Spleen (tissue), 11 donors: ENCODE data around the gene RSPRY1. TPM values are rescaled to one million over a fixed set of nuclear protein-coding genes. Genes with fewer than 3 reads are reported as not detected.
"Not testable (repeated sequence)": the region's sequence is repeated elsewhere in the genome, so short reads cannot be mapped to it uniquely, and the experiment has no call there.

Source experiments
- DNase-seq: peaks from one replicate; pipeline ENCODE4 v3.0.0-alpha.2; 2020
- H3K27ac ChIP-seq, 8 donors: fragments of 200-600 bp; sonication (generic) in 7 of 8; 1 replicate in 4 of 8; 2 replicates in 4 of 8; pipeline versions ENCODE4 v1.5.0 to v1.8.0; 2016 to 2021; ENCODE audit warnings: inconsistent platforms in 4 of 8, mild to moderate bottlenecking in 4 of 8, moderate library complexity in 1 of 8
- H3K27me3 ChIP-seq, 7 donors: fragments of 200-600 bp; sonication (generic) in 6 of 7; replicated peaks in 1 of 7; 1 replicate in 4 of 7; 2 replicates in 3 of 7; pipeline versions ENCODE4 v1.5.0 to v1.8.0; 2016 to 2021; ENCODE audit warnings: inconsistent platforms in 3 of 7, mild to moderate bottlenecking in 1 of 7
- H3K36me3 ChIP-seq, 6 donors: fragments of 200-600 bp; sonication (generic) in 5 of 6; 1 replicate in 4 of 6; 2 replicates in 2 of 6; pipeline versions ENCODE4 v1.5.0 to v1.8.0; 2016 to 2021; ENCODE audit warnings: inconsistent platforms in 2 of 6
- H3K4me1 ChIP-seq, 6 donors: fragments of 200-600 bp; sonication (generic) in 5 of 6; 1 replicate in 3 of 6; 2 replicates in 3 of 6; pipeline versions ENCODE4 v1.5.0 to v1.8.0; 2016 to 2021; ENCODE audit warnings: inconsistent platforms in 3 of 6
- H3K4me3 ChIP-seq, 8 donors: fragments of 200-600 bp; sonication (generic) in 7 of 8; 1 replicate in 4 of 8; 2 replicates in 4 of 8; pipeline versions ENCODE4 v1.5.0 to v1.8.0; 2016 to 2021; ENCODE audit warnings: inconsistent platforms in 4 of 8, mild to moderate bottlenecking in 4 of 8, moderate library complexity in 2 of 8
- H3K9me3 ChIP-seq, 8 donors: fragments of 200-600 bp; sonication (generic) in 7 of 8; 1 replicate in 4 of 8; 2 replicates in 4 of 8; pipeline versions ENCODE4 v1.5.0 to v1.8.0; 2016 to 2021; ENCODE audit warnings: inconsistent platforms in 4 of 8
- CTCF ChIP-seq, 11 experiments: fragments of 200-600 bp in 7 of 11; fragments of 450-650 bp in 4 of 11; sonication (generic) in 4 of 11; IDR thresholded peaks in 8 of 11; conservative IDR thresholded peaks in 3 of 11; 1 replicate in 7 of 11; 2 replicates in 4 of 11; pipeline versions ENCODE4 v1.4.0 to v1.8.0; 2016 to 2021; ENCODE audit warnings: antibody characterized with exemption in 11 of 11, inconsistent platforms in 4 of 11, mild to moderate bottlenecking in 1 of 11
- POLR2A ChIP-seq, 3 donors: fragments of 450-650 bp; IDR thresholded peaks; one replicate each; pipeline ENCODE4 v1.5.1; 2017; ENCODE audit warnings: antibody characterized with exemption in 3 of 3, mild to moderate bottlenecking in 1 of 3
- POLR2AphosphoS5 ChIP-seq, 3 donors: sonication (generic); formaldehyde crosslinking; IDR thresholded peaks; one replicate each; pipeline ENCODE4 v1.5.1; 2017; ENCODE audit warnings: antibody characterized with exemption in 3 of 3
- WGBS, 5 donors: extraction: QIAGEN DNeasy Blood & Tissue Kit in 3 of 5; methylation state at CpG; one replicate each; pipeline versions ENCODE4 v1.1.5 to v1.1.7; 2013 to 2018; 5-methylcytosine and 5-hydroxymethylcytosine counted together
- intact Hi-C: fragments of 100-400 bp; cut with DNase I; formaldehyde crosslinking; loops from one replicate; pipeline ENCODE4 v1.15.0; 2023; ENCODE audit warnings: low total_unique reads
- polyA plus RNA-seq, 3 donors: library from polyadenylated mRNA; stranded (reverse); fragments of 200-250 nt; gene quantifications; one replicate each; pipeline ENCODE4 v1.2.1, GENCODE V29; 2013
- total RNA-seq, 7 donors: library from RNA; depleted of rRNA in 3 of 7; stranded (reverse); fragments of >200 nt in 3 of 7; fragmentation: NEBNext Ultra II Directional in 4 of 7; extraction: Animal tissue kit (Norgen Biotek cat#: 25700) in 4 of 7; gene quantifications; one replicate each; pipeline versions ENCODE4 v1.1.0 to v1.2.1, GENCODE V29; 2016 to 2021
- donor health status: healthy with polysubstance abuse.
- donor health status: DM: no; HTN: no; CAD: no; lungs with moderate emphysema.
- donor health status: DM: no; HTN: no; CAD: no.
- donor health status: Bipolar disorder and iron deficiency.
- donor health status: healthy.
- donor health status: DM: no; HTN: no; CAD: no.
- donor health status: DM: yes; HTN: yes; CAD: no.

The RSPRY1 gene
- total and polyA plus RNA-seq, 10 donors, result 7.3 to 38.8 (median 29.4) TPM

DNA sequence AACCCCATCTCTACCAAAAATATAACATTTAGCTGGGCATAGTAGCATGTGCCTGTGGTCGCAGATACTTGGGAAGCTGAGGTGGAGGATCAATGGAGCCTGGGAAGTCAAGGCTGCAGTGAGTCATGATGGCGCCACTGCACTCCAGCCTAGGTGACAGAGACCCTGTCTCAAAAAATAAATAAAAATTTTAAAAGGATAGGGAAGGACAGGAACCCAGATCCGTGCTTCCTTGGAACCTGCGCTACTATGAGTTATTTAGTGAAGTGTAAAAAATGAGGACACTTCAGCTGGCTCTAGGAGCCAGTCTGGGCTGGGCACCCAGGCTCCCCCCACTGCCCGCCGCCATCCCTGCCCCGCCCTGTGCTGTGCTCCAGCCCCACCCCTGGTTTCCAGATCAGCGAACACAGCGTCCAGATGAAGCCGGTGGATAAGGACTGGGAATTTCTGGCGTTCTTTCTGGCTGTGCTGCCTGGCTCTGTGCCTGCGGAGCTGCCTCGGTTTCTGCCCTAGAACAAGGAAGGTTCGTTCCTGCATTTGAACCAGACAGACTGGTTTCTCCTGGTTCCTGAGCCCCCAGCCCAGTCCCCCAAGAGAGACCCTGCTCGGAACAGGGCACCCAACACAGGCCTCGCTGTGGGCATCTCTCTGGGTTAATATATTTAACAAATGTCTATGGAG lies 79.9 kb downstream of the RSPRY1 start:
- Histone ChIP-seq H3K4me1 (peaks cover 0 to 52% (median 16%) of the 10 kb centered on the region in 6 donors), H3K27ac (peak overlapping the region in 5 of 8 donors; percentile 31 to 65 (median 56)), H3K4me3 (no peak overlapping the region), H3K9me3 (no peaks in the 10 kb centered on the region), H3K36me3 (no peaks in the 10 kb centered on the region), H3K27me3 (no peaks in the 10 kb centered on the region)
- peak; percentile 74 for DNase-seq
- intact Hi-C loops, result no loop called here
- WGBS, 5 donors, result 73 to 85% (median 77%) methylated on average over 15 to 16 of the region's 16 CpGs
- TF ChIP-seq POLR2AphosphoS5 (IDR thresholded peaks at IDR 0.05), result peak in 2 of 3 donors; percentile 55 to 65
- TF ChIP-seq POLR2A (IDR thresholded peaks at IDR 0.05), result no peak

GRCh38 chr16:57266531-57267260 lies 80.6 kb downstream of the RSPRY1 start:
- H3K9me3 ChIP-seq, result no peaks in the 10 kb centered on the region
- intact Hi-C loops, result no loop called here
- H3K27ac ChIP-seq, result peak overlapping the region in 5 of 8 donors; percentile 31 to 65 (median 56)
- no peak for DNase-seq
- peaks cover 0 to 56% (median 16%) of the 10 kb centered on the region in 6 donors for H3K4me1 ChIP-seq
- TF ChIP-seq CTCF (IDR thresholded peaks at IDR 0.05 in 8 of 11, conservative IDR thresholded peaks at IDR 0.05 in 3 of 11) (no peak), POLR2A (IDR thresholded peaks at IDR 0.05) (no peak), POLR2AphosphoS5 (IDR thresholded peaks at IDR 0.05) (no peak)
- no peak overlapping the region for H3K4me3 ChIP-seq
- H3K27me3 ChIP-seq, result no peaks in the 10 kb centered on the region
- H3K36me3 ChIP-seq, result no peaks in the 10 kb centered on the region
- WGBS, 5 donors, result 40 to 57% (median 42%) methylated on average over 6 of the region's 6 CpGs

GRCh38 chr16:57267343-57267742 lies 81.2 kb downstream of the RSPRY1 start:
- H3K4me3 ChIP-seq, intact Hi-C loops, H3K9me3 ChIP-seq, H3K27me3 ChIP-seq, H3K36me3 ChIP-seq: not testable (repeated sequence)
- Histone ChIP-seq H3K4me1 (peaks cover 0 to 56% (median 16%) of the 10 kb centered on the region in 6 donors), H3K27ac (peak overlapping the region in 1 of 8 donors; percentile 62)
- peak; percentile 2 for DNase-seq
- WGBS, 5 donors, result 52 to 73% (median 66%) methylated on average over 2 of the region's 2 CpGs

DNA sequence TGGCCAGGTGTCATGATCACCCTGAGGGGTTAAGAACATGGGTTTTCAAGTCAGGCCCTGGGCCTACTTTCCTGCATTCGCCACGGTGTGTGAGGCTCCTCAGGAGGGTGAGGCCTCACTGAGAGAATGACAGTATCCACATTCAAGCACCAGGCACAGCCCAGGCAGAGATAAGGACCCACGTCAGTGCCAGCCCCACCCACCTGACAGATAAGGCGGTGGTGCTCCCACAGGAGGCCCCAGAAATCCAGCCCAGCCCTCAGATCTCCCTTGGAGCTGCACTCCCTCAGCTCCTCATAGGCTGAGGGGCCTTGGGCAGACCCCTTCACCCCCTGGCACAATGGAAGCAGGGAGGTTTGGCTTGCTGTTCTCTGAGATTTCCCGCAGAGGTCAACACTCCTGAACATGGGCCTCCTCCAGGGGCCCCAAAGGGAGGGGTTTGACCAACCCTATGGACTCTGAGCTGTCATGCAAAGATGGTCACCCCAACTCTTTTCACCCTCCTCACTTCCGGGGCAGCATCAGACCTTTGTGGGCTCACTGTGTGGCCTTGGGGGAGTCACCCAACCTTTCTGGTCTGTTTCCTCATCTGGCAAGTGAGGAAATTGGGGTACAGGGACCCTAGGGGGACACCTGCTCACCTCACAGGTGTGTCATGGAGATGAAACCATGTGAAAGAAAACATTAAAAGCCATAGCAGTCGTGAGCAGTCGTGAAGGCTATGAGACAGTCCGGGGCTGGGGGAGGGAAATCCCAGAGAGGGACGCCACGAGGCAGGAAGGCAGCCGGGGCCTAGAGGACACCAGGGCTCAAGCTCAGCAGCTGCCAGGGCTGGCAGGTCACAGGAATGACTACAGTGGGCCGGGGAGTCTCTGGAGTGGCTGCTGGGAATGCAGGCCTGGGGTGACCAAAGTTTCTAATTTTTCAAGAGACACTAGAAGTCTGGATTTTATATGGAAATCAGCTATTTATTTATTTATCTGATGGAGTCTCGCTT lies 83.0 kb downstream of the RSPRY1 start:
- H3K4me3 ChIP-seq, result no peak overlapping the region
- no peaks in the 10 kb centered on the region for H3K27me3 ChIP-seq
- TF ChIP-seq POLR2AphosphoS5 (IDR thresholded peaks at IDR 0.05) (peak in 1 of 3 donors; percentile 63), CTCF (IDR thresholded peaks at IDR 0.05 in 8 of 11, conservative IDR thresholded peaks at IDR 0.05 in 3 of 11) (no peak)
- H3K4me1 ChIP-seq, result peaks cover 0 to 59% (median 16%) of the 10 kb centered on the region in 6 donors
- intact Hi-C loops, result no loop called here
- 59 to 69% (median 66%) methylated on average over 12 to 14 of the region's 14 CpGs for WGBS, 5 donors
- DNase-seq, result no peak
- H3K27ac ChIP-seq, result peak overlapping the region in 5 of 8 donors; percentile 11 to 70 (median 56)
- H3K36me3 ChIP-seq, result no peaks in the 10 kb centered on the region
- H3K9me3 ChIP-seq, result no peaks in the 10 kb centered on the region
